T-helper 2 cell (primary cell): ENCODE data around the gene BRK1.
"Not testable (repeated sequence)": the region's sequence is repeated elsewhere in the genome, so short reads cannot be mapped to it uniquely, and the experiment has no call there.

Experiments used
- DNase-seq, 5 experiments: peaks; one replicate each; pipeline versions ENCODE4 v3.0.0 to v3.0.0-alpha.2; 2012 to 2022

Gene BRK1

GRCh38 chr3:10145685-10146084 lies 30.2 kb downstream of the BRK1 start:
- no peak for DNase-seq

GRCh38 chr3:10149226-10149625 lies 33.8 kb downstream of the BRK1 start:
- no peak for DNase-seq

- no peak for DNase-seq
These were observed 35.5 kb downstream of the BRK1 start for GRCh38 chr3:10150987-10151386.

GRCh38 chr3:10154335-10155122 lies 39.1 kb downstream of the BRK1 start:
- DNase-seq = no peak

GRCh38 chr3:10155123-10155472 lies 39.6 kb downstream of the BRK1 start:
- no peak for DNase-seq

DNA sequence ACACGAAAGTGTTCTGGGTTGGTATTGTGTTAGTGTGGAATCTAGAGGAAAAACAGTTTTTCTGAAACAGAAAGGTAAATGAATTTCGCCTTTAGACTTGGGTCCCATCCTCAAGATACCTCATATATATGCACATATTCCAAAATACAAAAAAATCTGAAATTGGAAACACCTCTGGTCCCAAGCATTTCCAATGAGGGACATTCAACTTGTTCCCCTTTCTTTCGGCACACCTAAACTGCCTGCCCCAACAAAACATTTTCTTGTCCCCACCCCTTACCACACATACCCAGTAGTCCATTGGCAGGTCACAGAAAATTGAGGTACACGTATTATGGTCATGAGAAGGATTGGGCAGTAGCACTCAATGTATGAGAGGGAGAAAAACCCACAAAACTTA lies 40.2 kb downstream of the BRK1 start:
- no peak for DNase-seq

DNA sequence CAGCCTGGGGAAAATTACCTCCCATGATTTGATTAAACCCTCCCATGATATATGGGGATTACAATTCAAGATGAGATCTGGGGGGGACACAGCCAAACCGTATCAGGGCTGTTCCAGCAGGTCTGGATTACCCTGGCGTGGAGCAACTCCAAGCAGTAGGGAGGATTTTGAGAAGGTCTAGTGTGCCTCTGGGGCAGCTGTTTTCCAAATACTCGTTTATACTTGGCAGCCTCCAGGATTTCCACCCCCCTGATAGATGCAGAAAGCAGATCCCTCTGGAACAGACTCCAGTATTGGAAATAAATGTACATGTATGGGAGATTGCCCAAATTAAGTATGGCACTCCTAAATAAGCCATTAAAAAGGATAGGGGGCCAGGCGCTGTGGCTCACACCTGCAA lies 41.6 kb downstream of the BRK1 start:
- no peak for DNase-seq

DNA sequence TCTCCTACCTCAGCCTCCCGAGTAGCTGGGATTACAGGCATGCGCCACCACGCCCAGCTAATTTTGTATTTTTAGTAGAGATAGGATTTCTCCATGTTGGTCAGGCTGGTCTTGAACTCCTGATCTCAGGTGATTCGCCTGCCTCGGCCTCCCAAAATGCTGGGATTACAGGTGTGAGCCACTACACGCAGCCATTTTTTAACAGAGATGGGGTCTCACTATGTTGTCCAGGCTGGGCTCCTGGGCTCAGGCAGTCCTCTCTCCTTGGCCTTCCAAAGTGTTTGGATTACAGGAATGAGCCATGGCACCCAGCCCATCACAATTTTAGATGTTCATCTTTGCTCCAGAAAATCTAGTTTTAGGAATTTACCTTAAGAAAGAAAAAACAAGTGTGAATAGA lies 43.1 kb downstream of the BRK1 start:
- DNase-seq = not testable (repeated sequence)

- no peak for DNase-seq
These were observed 44.9 kb downstream of the BRK1 start for GRCh38 chr3:10160346-10160745.

- no peak for DNase-seq
These were observed 45.5 kb downstream of the BRK1 start for GRCh38 chr3:10160925-10161324.

- no peak for DNase-seq
These were observed 46.7 kb downstream of the BRK1 start for GRCh38 chr3:10162185-10162584.

DNA sequence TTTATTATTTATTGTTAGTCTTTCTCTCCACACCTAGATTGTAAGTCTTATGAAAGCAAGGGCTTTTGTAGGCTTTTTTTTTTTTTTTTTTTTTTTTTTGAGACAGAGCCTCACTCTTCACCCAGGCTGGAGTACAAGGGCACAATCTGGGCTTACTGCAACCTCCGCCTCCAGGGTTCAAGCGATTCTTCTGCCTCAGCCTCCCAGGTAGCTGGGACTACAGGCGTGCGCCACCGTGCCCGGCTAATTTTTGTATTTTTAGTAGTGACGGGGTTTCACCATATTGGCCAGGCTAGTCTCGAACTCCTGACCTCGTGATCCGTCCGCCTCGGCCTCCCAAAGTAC lies 48.7 kb downstream of the BRK1 start:
- DNase-seq = not testable (repeated sequence)

DNA sequence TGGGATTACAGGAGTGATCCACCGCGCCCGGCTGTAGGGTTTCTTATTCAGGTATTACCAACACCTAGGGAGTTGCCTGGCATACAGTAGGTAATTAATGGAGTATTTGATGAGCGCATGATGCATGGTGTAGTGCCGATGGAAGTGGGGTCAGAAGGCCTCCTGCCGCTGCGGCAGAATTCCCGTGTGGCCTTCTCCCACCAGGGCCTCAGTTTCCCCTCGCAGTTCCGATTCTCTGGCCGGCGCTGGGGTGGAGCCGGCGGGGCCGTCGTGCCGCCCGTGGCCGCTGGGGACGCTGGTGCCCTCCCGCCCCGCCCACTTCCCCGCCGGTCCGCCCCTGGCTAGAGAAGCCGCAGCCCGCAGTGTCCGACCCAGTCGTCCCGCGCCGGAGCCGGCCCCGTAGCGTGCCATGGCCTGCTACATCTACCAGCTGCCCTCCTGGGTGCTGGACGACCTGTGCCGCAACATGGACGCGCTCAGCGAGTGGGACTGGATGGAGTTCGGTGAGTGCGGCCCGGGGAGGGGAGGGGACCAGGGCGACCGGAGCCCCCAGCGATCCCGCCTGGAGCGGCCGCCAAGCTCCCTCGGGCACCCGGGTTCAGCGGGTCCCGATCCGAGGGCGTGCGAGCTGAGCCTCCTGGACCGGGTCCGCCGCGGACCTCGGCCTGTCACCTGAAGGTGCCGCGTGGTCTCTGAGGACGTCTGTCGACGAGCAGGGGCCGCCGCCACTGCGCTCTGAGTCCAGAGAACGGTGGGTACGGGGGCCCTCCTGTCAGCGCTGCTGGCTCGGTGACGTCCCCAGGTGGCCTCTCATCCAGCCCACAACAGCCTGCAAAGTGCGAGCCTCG lies 49.3 kb downstream of the BRK1 start, which contains the start of gene IRAK2:
IRAK2 (plus strand) TSS at position 374 of the 848 bp plus-strand sequence; CDS start at position 410, 36 bp downstream.
- peak; percentile 37 to 45 (median 45) for DNase-seq

GRCh38 chr3:10166213-10166604 lies 50.7 kb downstream of the BRK1 start:
- no peak for DNase-seq

DNA sequence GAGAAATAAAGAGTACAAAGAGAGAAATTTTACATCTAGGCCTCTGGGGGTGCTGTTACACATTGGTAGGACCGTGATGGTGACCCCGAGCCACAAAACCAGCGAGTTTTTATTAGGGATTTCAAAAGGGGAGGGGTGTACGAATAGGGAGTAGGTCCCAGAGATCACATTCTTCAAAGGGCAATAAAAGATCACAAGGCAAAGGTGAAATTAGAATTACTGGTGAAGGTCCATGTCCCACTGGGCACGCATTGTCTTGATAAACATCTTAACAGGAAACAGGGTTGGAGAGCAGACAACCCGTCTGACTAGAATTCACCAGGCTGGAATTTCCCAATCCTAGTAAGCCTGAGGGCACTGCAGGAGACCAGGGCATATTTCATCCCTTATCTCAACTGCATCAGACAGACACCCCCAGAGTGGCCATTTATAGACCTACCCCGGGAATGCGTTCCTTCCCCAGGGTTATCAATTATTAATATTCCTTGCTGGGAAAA lies 53.6 kb downstream of the BRK1 start:
- no peak for DNase-seq

DNA sequence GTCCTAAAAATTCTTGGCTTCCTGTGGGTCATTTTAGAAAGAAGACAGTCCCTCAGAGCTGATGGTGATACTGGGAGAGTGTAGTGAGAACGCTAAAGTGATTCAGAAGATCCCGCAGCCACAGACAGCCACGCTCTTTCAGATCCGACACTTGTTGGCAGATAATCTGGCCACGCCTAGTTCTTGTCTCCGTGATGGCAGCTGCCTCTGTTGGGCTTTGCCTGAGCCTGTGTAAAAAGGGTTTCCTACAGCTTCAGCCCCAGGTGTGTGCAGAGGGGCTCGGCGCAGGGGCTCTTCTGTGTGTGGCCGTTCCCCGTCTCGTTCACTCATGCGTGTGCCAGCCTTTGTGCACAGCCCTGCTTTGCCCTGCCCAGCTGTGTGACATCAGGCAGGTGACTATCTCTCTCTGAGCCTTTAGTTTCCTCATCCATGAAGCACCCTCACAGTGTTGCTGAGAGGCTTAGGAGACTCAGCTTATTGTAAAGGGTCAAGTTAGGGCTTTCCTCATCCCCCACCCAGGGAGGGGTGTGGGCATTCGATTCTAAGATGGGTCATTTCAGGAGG lies 55.5 kb downstream of the BRK1 start:
- no peak for DNase-seq

GRCh38 chr3:10173095-10173925 lies 57.8 kb downstream of the BRK1 start:
- no peak for DNase-seq

GRCh38 chr3:10173926-10174435 lies 58.5 kb downstream of the BRK1 start:
- DNase-seq = no peak

DNA sequence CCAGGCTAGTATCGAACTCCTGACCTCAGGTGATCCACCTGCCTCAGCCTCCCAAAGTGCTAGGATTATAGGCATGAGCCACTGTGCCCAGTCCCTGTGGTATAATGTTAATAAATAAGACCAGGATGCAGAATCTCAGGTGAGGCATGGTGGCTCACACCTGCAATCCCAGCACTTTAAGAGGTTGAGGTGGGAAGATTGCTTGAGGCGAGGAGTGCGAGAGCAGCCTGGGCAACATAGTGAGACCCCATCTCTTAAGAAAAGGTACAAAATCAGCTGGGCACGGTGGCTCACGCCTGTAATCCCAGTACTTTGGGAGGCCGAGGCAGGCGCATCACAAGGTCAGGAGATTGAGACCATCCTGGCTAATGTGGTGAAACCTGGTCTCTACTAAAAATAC lies 59.9 kb downstream of the BRK1 start:
- DNase-seq = not testable (repeated sequence)

GRCh38 chr3:10176150-10176549 lies 60.7 kb downstream of the BRK1 start:
- DNase-seq = not testable (repeated sequence)
